ENCODE results near the gene MEN1.

DNA sequence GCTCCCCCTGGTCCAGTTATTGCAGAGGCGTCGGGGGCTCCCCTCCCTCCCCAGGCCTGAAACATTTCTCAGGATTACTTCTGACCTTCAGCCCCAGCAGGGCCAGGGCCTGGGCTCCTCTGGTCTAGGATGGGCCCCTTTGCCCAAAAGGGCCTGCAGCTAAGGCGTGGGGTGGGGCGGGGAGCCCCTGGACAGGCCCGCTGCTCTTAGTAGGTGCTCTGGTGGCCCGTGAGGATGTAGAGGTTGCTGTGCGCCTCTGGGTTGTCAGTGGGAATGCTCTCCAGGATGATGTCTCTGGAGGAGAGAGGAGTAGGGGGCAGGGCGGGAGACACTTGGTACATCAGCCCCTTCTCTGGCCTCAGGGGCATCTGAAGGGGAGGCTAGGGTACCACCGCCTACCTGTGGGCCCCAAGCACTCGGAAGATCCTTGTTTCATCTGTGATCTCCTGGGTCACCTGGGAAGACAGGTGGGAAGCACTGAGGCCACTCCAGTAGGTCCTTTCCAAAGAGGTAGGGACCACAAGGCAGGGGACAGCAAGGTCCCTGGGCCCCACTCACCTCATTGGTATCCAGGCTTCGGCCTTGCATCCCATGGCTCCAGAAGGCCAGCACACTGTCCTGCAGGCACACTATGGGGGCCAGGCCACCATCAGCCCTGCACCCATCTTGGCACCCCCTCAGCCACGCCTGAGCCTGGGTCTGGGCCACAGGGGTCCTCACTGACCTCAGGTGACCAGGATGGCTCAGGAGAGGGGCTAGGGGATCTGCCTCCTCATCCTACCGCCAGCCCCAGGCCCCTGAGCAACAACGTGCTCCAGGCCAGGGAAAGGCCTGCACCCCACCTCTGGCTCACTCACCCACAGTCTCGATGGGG is 20.8 kb downstream of the MEN1 start:
- no peak for TF ChIP-seq CTCF (IDR thresholded peaks at IDR 0.05)
- no peak for TF ChIP-seq POLR2A (IDR thresholded peaks at IDR 0.05)
- TF ChIP-seq POLR2AphosphoS5 (IDR thresholded peaks at IDR 0.05), result no peak
